GM08714 (cell line): ENCODE data around the gene PGR.

Source experiments
- H3K4me3 ChIP-seq: fragments of 200-500 bp; sonication (Bioruptor generic); 2 replicates; pipeline ENCODE4 v1.5.1; 2014; ENCODE audit warnings: mild to moderate bottlenecking, low read length, inconsistent platforms
- ZNF274 ChIP-seq: IDR thresholded peaks from 2 replicates; pipeline ENCODE4 v1.6.1; 2012; ENCODE audit warnings: mild to moderate bottlenecking, low read depth, low read length

PGR gene

DNA sequence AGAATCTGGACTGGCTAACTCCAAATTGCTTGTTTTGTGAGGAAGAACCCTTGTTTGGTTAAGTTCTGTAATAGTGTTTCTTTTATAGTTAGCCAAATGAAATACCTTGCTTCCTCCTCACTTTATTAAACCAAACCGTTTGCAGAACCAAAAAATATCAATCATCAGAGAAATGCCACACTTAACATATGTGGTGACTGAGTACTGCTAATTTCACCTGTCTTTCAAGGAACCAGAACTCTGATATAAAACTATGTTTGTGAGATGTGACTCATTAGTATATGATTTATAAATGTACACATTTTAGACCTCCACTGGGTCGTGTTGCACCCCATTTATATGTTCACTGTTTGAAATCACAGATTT is 119.9 kb downstream of the PGR start:
- TF ChIP-seq ZNF274, result no peak
- H3K4me3 ChIP-seq, result no peak overlapping the region

DNA sequence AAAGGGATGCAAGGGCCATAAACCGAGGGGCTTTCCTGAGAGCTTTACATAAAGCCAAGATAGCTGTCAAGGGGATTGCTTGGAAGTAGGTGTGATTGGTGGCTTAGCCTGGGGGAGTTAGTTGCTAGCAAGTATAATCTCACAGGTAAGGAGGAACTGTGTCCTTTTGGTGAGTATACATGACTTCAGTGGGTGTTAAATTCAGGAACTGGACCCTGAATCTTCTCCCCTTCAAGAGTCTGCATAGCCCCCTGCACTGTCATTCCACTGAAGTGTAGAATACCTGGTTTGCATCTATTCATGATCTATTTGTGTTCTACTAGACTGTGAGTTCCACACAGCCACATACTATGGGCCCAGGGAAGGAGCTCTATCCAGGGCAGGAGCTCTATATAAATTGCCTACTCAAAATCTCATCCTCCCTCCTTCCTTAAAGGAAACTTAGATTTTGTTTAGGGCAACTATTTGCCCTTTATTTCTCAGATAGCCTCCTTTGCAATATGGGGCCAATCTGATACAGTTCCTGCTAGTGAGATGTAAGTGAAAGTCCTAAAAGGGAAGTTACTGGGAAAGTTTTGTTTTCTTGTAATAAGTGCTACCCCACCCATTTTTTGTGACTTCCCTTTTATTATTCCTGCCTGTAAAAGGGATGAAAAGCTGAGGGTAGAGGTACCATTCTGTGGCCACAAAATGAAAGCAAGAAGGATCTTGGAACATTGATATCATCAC is 120.5 kb downstream of the PGR start:
- H3K4me3 ChIP-seq, result no peak overlapping the region

GRCh38 chr11:101003468-101003867 is 126.1 kb downstream of the PGR start:
- H3K4me3 ChIP-seq, result no peak overlapping the region
- no peak for TF ChIP-seq ZNF274

More for the DNA sequence above, 120.5 kb downstream of the PGR start:
- no peak for TF ChIP-seq ZNF274

- H3K4me3 ChIP-seq, result no peak overlapping the region
- TF ChIP-seq ZNF274, result no peak
Observed at GRCh38 chr11:100999756-101000155, 129.9 kb downstream of the PGR start.

DNA sequence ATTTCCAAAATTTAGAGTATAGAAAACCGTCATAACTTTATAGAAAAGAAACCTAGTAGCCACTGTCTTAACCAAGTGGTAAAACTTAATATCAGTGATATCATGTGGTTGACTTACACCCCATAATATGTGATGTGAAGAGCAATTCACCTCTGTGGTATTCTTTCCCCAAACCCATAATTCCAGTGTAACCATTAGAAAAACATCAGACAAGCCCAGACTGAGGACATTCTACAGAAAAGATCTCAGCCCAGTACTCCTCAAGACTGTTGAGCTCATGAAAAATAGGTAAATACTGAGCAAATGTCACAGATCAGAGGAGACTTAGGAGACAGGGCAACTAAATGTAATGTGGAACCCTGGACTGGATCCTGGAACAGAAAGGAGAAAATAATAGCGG is 134.6 kb downstream of the PGR start:
- no peak for TF ChIP-seq ZNF274
- no peak overlapping the region for H3K4me3 ChIP-seq

DNA sequence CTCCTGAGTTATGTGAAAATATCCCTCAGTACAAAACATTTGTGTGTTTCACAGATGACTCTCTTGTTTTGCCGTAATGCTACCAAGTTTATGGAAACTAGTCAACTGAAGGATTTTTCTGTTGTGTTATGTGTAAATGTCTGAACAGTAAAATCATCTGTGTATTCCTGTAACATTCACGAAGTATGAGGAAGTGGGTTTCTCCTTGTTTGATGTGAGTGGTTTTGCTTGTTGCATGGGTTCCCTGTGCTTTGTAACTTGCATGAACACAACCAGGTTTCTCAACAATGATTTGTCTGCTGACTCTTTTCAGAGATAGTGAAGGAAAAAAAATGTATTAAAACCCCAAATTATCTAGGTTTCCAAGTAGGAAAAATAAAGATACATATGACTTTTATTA is 138.1 kb downstream of the PGR start:
- no peak for TF ChIP-seq ZNF274
- no peak overlapping the region for H3K4me3 ChIP-seq

GRCh38 chr11:100990931-100991330 is 138.7 kb downstream of the PGR start:
- H3K4me3 ChIP-seq, result no peak overlapping the region
- no peak for TF ChIP-seq ZNF274

- TF ChIP-seq ZNF274, result no peak
- no peak overlapping the region for H3K4me3 ChIP-seq
Observed at GRCh38 chr11:100984668-100985067, 144.9 kb downstream of the PGR start.

- H3K4me3 ChIP-seq, result no peak overlapping the region
- TF ChIP-seq ZNF274, result no peak
Observed at GRCh38 chr11:100981196-100981824, 148.3 kb downstream of the PGR start.

GRCh38 chr11:100980156-100980555 is 149.5 kb downstream of the PGR start:
- H3K4me3 ChIP-seq, result no peak overlapping the region
- TF ChIP-seq ZNF274, result no peak
